Right cardiac atrium (tissue), 5 donors: ENCODE results near the gene ABI3BP. TPM values are rescaled to one million over a fixed set of nuclear protein-coding genes. Genes with fewer than 3 reads are reported as not detected.
A peak's percentile ranks its signal among the peaks of the same experiment; 100 is the strongest.

Experiments used
- ATAC-seq, 2 donors: fragments of 200-7000 bp; cut with Tn5 transposase; one replicate each; pipeline versions ENCODE4 v1.8.0 to v1.9.1; 2020; ENCODE audit warnings: moderate library complexity in 2 of 2, mild to moderate bottlenecking in 1 of 2
- DNase-seq, 3 donors: peaks; one replicate each; pipeline ENCODE4 v3.0.0-alpha.2; 2020
- H3K27ac ChIP-seq: one replicate; pipeline ENCODE4 v1.5.1; 2013; ENCODE audit warnings: mild to moderate bottlenecking, low read length, control low read depth, moderate library complexity
- H3K27me3 ChIP-seq: one replicate; pipeline ENCODE4 v1.6.1; 2013; ENCODE audit not compliant: control insufficient read depth, insufficient read depth
- H3K4me1 ChIP-seq: one replicate; pipeline ENCODE4 v1.6.1; 2013; ENCODE audit warnings: low read length; ENCODE audit not compliant: control insufficient read depth, insufficient read depth
- H3K4me3 ChIP-seq: one replicate; pipeline ENCODE4 v1.5.1; 2013; ENCODE audit warnings: low read length, control low read depth
- H3K9me3 ChIP-seq: one replicate; pipeline ENCODE4 v1.6.1; 2013; ENCODE audit warnings: low read length; ENCODE audit not compliant: control insufficient read depth
- WGBS: extraction: QIAGEN DNeasy Blood & Tissue Kit; methylation state at CpG from one replicate; pipeline ENCODE4 v1.1.7; 2013; 5-methylcytosine and 5-hydroxymethylcytosine counted together
- intact Hi-C, 4 donors: fragments of 100-400 bp; cut with DNase I; formaldehyde crosslinking; loops; one replicate each; pipeline versions ENCODE4 v1.11.0 to v1.14.0; 2022 to 2023
- polyA plus RNA-seq: library from polyadenylated mRNA; stranded (reverse); fragments of 200-250 nt; gene quantifications from one replicate; pipeline ENCODE4 v1.2.3, GENCODE V29; 2013
- total RNA-seq, 4 donors: library from RNA; stranded (reverse); fragmentation: NEBNext Ultra II Directional; extraction: Animal tissue kit (Norgen Biotek cat#: 25700); gene quantifications; one replicate each; pipeline ENCODE4 v1.2.1, GENCODE V29; 2021
- donor health status: healthy with polysubstance abuse.
- donor health status: DM: no; HTN: yes; CAD: no.
- donor health status: DM: no; HTN: no; CAD: no.
- donor health status: DM: no; HTN: yes; CAD: no; lungs with severe emphysema.
- donor health status: DM: yes; HTN: yes; CAD: no.

ABI3BP gene
- total and polyA plus RNA-seq, 5 donors, result 14.5 to 69.5 (median 49.7) TPM

GRCh38 chr3:100888881-100889280 is 104.3 kb downstream of the ABI3BP start:
- Histone ChIP-seq H3K27me3 (no peaks in the 10 kb centered on the region), H3K4me1 (no peaks in the 10 kb centered on the region), H3K9me3 (no peaks in the 10 kb centered on the region), H3K27ac (no peak overlapping the region), H3K4me3 (no peak overlapping the region)
- no peak for DNase-seq
- intact Hi-C loops, result no loop called here
- 91% methylated on average over 1 of the region's 1 CpG for WGBS
- no peak for ATAC-seq

GRCh38 chr3:100882571-100882984 is 110.6 kb downstream of the ABI3BP start:
- DNase-seq (peak in 1 of 3 donors; percentile 20), ATAC-seq (peak; percentile 63 to 86)
- H3K27me3 ChIP-seq, result no peaks in the 10 kb centered on the region
- WGBS, result 19% methylated on average over 1 of the region's 1 CpG
- H3K4me1 ChIP-seq, result no peaks in the 10 kb centered on the region
- H3K4me3 ChIP-seq, result no peak overlapping the region
- H3K27ac ChIP-seq, result no peak overlapping the region
- intact Hi-C loops, result no loop called here
- no peaks in the 10 kb centered on the region for H3K9me3 ChIP-seq

GRCh38 chr3:100880845-100881244 is 112.4 kb downstream of the ABI3BP start:
- intact Hi-C loops, result no loop called here
- WGBS, result 84% methylated on average over 1 of the region's 1 CpG
- no peaks in the 10 kb centered on the region for H3K4me1 ChIP-seq
- no peak for DNase-seq
- H3K27ac ChIP-seq, result no peak overlapping the region
- no peaks in the 10 kb centered on the region for H3K27me3 ChIP-seq
- no peaks in the 10 kb centered on the region for H3K9me3 ChIP-seq
- ATAC-seq, result peak; percentile 35 to 50
- no peak overlapping the region for H3K4me3 ChIP-seq

GRCh38 chr3:100880072-100880471 is 113.1 kb downstream of the ABI3BP start:
- no peaks in the 10 kb centered on the region for H3K4me1 ChIP-seq
- ATAC-seq (peak; percentile 80 to 88), DNase-seq (peak; percentile 55 to 80 (median 65))
- WGBS, result 39% methylated on average over 7 of the region's 7 CpGs
- H3K27ac ChIP-seq, result no peak overlapping the region
- H3K9me3 ChIP-seq, result no peaks in the 10 kb centered on the region
- H3K4me3 ChIP-seq, result no peak overlapping the region
- H3K27me3 ChIP-seq, result no peaks in the 10 kb centered on the region
- intact Hi-C loops, result no loop called here

GRCh38 chr3:100879195-100879810 is 113.9 kb downstream of the ABI3BP start:
- Histone ChIP-seq H3K9me3 (no peaks in the 10 kb centered on the region), H3K4me1 (no peaks in the 10 kb centered on the region), H3K27me3 (no peaks in the 10 kb centered on the region), H3K27ac (peak overlapping the region; percentile 62), H3K4me3 (no peak overlapping the region)
- ATAC-seq, result peak in 1 of 2 donors; percentile 40
- intact Hi-C loops, result no loop called here
- WGBS, result 35% methylated on average over 4 of the region's 4 CpGs
- no peak for DNase-seq

- DNase-seq, result no peak
- H3K27ac ChIP-seq, result no peak overlapping the region
- H3K27me3 ChIP-seq, result no peaks in the 10 kb centered on the region
- intact Hi-C loops, result no loop called here
- H3K9me3 ChIP-seq, result no peaks in the 10 kb centered on the region
- no peak overlapping the region for H3K4me3 ChIP-seq
- peaks cover 1% of the 10 kb centered on the region for H3K4me1 ChIP-seq
- ATAC-seq, result peak; percentile 22 to 32
- 66% methylated on average over 2 of the region's 2 CpGs for WGBS
Measured at GRCh38 chr3:100877286-100877685, 115.9 kb downstream of the ABI3BP start.

- intact Hi-C loops, result no loop called here
Measured at GRCh38 chr3:100875239-100875638, 118.0 kb downstream of the ABI3BP start.

GRCh38 chr3:100873611-100874010 is 119.6 kb downstream of the ABI3BP start:
- H3K4me3 ChIP-seq, result no peak overlapping the region
- H3K27me3 ChIP-seq, result no peaks in the 10 kb centered on the region
- H3K27ac ChIP-seq, result no peak overlapping the region
- peaks cover 4% of the 10 kb centered on the region for H3K4me1 ChIP-seq
- DNase-seq (peak in 1 of 3 donors; percentile 13), ATAC-seq (no peak)
- H3K9me3 ChIP-seq, result no peaks in the 10 kb centered on the region
- intact Hi-C loops, result no loop called here
- 82% methylated on average over 3 of the region's 3 CpGs for WGBS

More at GRCh38 chr3:100875239-100875638, 118.0 kb downstream of the ABI3BP start:
- Histone ChIP-seq H3K9me3 (no peaks in the 10 kb centered on the region), H3K27me3 (no peaks in the 10 kb centered on the region), H3K4me1 (peaks cover 1% of the 10 kb centered on the region), H3K4me3 (no peak overlapping the region), H3K27ac (no peak overlapping the region)
- ATAC-seq (peak; percentile 58 to 74), DNase-seq (peak; percentile 39 to 87 (median 78))
- 16% methylated on average over 5 of the region's 5 CpGs for WGBS

- Histone ChIP-seq H3K4me3 (no peak overlapping the region), H3K9me3 (no peaks in the 10 kb centered on the region), H3K4me1 (peaks cover 4% of the 10 kb centered on the region), H3K27ac (no peak overlapping the region), H3K27me3 (no peaks in the 10 kb centered on the region)
- intact Hi-C loops, result no loop called here
- ATAC-seq, result no peak
- no peak for DNase-seq
- WGBS, result 65% methylated on average over 3 of the region's 3 CpGs
Measured at GRCh38 chr3:100871306-100871705, 121.9 kb downstream of the ABI3BP start.

GRCh38 chr3:100869787-100870186 is 123.4 kb downstream of the ABI3BP start:
- DNase-seq (no peak), ATAC-seq (peak; percentile 63 to 68)
- intact Hi-C loops, result no loop called here
- Histone ChIP-seq H3K9me3 (no peaks in the 10 kb centered on the region), H3K4me1 (peaks cover 4% of the 10 kb centered on the region), H3K4me3 (no peak overlapping the region), H3K27me3 (no peaks in the 10 kb centered on the region), H3K27ac (no peak overlapping the region)
- WGBS, result 42% methylated on average over 2 of the region's 2 CpGs

GRCh38 chr3:100868894-100869293 is 124.3 kb downstream of the ABI3BP start:
- Histone ChIP-seq H3K27me3 (no peaks in the 10 kb centered on the region), H3K4me1 (peaks cover 2% of the 10 kb centered on the region), H3K4me3 (no peak overlapping the region), H3K9me3 (no peaks in the 10 kb centered on the region), H3K27ac (no peak overlapping the region)
- ATAC-seq (no peak), DNase-seq (no peak)
- intact Hi-C loops, result no loop called here
- WGBS, result 40% methylated on average over 3 of the region's 3 CpGs

GRCh38 chr3:100868096-100868495 is 125.1 kb downstream of the ABI3BP start:
- H3K4me3 ChIP-seq, result no peak overlapping the region
- H3K9me3 ChIP-seq, result no peaks in the 10 kb centered on the region
- no peak overlapping the region for H3K27ac ChIP-seq
- intact Hi-C loops, result no loop called here
- ATAC-seq (no peak), DNase-seq (no peak)
- no peaks in the 10 kb centered on the region for H3K27me3 ChIP-seq
- 91% methylated on average over 1 of the region's 1 CpG for WGBS
- H3K4me1 ChIP-seq, result peaks cover 2% of the 10 kb centered on the region
